Hematopoietic multipotent progenitor cell treated with erythropoietin and hydrocortisone succinate and interleukin-3 and kit ligand, for 6 days (in vitro differentiated cells): ENCODE data around the gene ZSCAN1.
"Not testable (repeated sequence)": the region's sequence is repeated elsewhere in the genome, so short reads cannot be mapped to it uniquely, and the experiment has no call there.

ENCODE experiments used
- DNase-seq: peaks from one replicate; pipeline ENCODE4 v3.0.0-alpha.2; 2015

ZSCAN1 gene, protein sequence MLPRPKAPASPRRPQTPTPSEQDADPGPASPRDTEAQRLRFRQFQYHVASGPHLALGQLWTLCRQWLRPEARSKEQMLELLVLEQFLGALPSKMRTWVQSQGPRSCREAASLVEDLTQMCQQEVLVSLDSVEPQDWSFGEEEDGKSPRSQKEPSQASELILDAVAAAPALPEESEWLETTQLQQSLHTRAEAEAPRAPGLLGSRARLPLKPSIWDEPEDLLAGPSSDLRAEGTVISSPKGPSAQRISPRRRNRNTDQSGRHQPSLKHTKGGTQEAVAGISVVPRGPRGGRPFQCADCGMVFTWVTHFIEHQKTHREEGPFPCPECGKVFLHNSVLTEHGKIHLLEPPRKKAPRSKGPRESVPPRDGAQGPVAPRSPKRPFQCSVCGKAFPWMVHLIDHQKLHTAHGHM

DNA sequence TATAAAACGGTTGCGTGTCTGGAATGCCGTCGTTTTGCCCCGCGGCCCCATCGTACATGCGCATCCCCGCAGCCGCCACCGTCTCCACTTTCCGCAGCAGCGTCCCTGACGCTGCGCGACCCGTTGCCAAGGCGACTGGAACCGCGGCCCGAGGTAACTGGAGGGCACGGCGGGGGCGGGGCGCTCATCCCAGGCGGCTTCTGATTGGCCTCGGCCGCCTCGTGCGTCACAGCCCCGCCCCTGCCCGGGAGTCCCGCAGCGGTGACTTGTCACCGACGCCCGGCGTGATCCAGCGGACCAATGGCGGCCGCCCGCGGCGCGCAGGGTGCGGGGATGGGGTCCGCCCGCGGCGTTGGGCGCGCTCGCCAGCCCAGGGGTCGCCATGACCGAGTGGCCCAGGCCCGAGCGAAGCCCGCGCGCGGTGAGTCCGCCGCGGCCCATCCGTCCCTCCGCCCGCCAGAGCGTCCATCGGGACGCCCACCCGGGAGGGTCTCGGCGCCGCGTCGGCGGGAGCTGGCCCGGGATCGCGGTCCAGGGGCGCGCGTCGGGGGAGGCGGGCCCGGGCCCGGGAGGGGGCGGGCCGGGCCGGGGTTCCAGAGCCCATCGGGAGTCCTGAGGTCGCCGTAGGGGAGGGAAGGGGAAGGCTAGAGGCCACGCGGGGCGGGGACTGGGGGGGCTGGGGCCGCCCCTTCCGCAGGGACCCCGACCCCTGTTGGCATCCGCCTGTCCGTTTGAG lies at the start of gene ZSCAN1:
TSS of gene ZSCAN1 (plus strand) at position 285 of the 736 bp plus-strand sequence. CDS start 3,812 bp downstream, outside the sequence.
- DNase-seq, result peak; percentile 40

DNA sequence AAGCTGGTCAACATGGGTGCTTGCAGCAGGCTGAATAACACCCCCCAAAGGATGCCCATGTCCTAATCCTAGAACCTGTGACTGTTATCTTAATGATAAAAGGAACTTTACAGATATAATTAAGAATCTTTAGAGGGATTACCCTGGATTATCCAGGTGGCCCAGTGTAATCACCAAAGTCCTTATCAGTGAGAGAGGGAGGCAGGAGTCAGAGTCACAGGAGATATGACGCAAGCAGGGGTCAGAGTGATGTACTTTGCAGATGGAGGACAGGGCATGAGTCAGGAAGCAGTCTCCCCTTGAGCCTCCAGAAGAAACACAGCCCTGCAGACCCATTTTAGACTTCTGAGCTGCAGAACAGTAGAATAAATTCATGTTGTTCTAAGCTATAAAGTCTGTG lies 41.0 kb upstream of the ZSCAN1 start:
- no peak for DNase-seq

DNA sequence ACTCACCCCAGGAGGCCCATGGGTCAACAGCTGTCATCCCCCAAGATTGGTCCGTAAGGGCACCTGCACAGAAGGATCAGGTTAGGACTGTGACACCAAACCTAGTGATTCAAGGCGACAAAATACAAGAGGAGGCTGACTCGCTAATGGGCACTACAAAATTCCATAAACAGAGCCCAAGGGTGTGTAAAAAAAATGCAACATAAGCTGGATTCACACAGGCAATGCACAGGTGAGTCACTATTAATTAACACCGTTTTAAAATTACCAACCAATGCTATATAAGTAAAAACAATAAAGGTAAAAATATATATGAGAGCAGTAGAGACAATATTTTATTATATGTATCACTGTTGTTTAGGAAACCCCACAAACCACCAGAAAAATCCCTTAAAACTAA lies 33.1 kb upstream of the ZSCAN1 start:
- no peak for DNase-seq

DNA sequence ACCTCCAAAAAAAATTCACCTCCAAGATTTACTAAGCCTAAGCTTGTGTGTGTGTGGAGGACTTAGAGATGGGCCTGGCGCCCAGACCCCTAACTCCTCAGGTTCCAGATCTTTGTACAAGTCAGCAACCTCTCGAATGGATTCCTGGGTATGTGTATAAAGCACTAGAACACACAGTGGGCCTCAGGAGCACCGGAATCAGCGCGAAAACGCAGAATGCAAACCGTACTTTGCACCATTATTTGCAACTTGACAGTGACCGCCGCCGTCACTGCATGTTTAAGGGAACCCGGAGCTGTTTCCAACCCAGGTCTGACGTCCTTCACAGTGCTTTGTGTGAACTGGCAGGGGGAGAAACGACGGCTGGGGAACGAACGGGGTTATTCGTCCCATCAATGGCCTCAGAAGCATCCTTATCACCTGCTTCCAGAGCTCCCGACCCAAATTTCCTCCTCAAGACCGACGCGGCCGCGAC lies 31.9 kb upstream of the ZSCAN1 start:
- peak; percentile 51 for DNase-seq

DNA sequence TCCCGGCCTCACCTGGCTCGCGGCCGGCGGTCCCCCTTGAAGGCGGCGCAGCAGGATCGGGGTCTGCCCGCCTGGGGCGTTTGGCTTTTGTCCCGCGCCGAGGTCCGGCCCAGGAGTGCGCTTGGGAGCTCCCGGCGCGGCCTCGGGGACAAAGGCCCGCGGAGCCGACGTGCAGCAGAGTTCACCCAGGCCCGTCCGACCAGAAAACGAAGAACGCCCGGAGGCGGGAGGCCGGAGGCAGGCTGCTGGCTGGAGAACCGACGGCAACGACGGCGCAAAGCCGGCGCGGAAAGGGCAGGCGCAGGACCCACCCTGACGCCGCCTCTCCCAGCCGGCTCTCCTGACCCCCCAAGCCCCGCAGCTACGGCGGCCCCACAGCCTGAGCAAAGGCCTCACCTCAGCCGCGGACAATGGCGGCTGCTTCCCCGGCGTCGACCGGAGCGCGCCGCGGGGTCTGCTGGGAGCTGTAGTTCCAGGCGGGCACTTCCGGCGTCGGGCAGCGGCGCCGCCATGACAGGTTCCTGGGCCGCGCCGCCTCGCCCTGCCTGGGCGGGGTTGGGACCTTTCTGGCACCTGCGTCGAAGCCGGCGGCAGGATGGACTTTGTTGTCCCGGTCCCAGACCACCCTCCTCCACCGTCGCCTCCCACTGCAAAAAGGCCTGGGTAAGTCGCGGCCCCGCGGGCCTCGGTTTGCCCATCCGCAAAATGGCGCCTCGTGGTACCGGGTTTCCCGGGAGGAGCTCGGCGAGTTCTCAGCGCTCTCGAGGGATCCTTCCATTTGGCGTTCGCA lies 31.2 kb upstream of the ZSCAN1 start, which contains the start of gene ZNF606:
TSS of gene ZNF606 (minus strand) at position 437 of the 790 bp plus-strand sequence. CDS start 1,501 bp downstream, outside the sequence.
- DNase-seq, result peak; percentile 93

DNA sequence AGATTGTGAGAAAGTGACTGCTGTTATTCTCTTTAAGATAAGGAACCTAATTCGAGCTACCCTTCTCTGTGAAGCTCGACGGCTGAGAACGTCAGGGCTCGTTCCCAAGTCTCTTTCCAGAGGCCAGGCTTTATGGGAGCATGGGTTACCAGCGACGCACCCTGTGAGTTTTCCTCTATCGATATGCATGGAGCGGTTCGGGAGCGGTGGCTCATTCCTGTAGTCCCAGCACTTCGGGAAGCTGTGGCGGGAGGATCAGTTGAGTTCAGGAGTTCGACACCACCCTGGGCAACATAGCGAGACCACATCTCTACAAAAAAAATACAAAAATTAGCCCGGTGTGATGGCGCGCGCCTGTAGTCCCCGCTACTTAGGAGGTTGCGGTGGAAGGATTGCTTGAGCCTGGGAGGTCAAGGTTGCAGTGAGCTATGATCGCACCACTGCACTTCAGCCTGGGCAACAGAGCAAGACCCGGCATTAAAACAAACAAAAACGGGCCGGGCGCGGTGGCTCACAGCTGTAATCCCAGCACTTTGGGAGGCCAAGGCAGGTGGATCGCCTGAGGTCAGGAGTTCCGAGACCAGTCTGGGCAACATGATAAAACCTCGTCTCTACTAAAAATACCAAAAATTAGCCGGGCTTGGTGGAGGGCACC lies 30.5 kb upstream of the ZSCAN1 start:
- DNase-seq, result no peak

DNA sequence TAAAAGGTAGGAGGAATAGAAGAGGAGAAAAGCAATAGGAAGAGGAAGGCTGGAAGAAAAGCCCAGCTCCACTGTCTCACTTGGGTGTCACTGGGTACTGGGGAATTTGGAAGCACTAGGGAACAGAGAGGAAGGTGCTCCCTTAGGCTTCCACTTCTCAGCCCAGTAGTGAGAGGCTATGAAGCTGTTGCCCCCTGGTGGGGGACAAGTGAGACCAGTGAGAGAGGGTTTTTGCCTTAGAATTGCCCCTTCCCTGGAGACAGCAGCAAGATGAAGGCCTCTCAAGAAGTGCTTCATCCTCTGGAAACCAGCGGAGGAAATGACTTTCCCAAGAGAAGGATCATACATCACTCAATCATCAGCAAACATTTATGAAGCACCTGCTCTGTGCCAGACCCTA lies 26.5 kb upstream of the ZSCAN1 start:
- no peak for DNase-seq

DNA sequence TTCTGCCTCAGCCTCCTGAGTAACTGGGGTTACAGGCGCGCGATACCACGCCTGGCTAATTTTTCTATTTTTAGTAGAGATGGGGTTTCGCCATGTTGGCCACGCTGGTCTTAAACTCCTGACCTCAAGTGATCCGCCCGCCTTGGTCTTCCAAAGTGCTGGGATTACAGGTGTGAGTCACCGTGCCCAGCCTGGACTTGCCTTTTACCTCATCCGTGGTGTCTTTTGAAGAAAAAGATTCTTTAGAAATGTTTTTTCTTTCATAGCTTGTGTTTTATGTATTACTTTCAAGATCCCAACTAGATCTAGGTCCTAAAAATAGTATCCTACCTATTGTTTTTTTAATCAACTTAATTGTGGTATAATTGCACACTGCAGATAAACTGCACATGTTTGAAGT lies 24.9 kb upstream of the ZSCAN1 start:
- DNase-seq, result not testable (repeated sequence)

DNA sequence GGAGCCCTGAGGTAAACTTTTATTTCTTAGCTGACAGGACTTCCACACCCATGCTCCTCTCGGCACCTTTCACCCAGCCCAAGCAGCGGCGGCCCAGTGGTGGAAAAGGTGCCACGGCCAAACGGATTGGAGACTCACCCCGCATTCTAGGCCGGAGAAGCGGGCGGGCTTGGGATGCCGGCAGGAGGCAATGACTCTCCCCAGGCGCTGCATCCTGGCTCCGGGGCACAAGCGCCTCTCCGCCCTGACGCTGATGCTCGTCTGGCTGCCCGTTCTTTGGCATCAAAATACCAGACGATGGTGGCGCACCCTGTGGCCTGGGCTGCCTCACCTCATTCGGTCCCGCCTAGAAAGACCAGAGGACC lies 24.5 kb upstream of the ZSCAN1 start:
- DNase-seq, result no peak

DNA sequence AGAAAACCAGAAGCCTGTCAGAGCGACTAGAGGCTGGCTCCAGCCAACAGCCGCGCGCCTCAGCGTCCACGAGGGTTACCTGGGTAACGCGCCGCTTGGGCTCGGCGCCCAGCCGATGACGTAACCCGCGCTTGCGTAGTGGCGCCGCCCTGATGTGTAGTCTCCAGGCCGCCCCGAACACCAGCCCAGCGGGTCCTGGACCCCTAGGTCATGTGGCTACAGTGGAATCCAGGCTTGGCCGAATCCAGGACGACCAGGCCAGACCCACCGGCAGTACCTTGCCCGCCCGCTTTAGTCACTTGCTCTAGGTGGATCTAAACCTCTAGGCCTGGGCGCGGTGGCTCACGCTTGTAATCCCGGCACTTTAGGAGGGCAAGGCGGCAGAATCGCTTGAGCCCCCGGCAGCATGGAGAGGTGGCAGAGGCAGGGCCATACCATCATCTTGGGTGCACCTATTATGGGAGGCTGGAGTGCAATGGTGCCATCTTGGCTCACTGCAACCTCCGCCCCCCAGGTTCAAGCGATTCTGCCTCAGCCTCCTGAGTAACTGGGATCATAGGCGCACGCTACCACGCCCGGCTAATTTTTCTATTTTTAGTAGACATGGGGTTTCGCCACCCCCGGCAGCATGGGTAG lies 24.0 kb upstream of the ZSCAN1 start:
- DNase-seq, result peak; percentile 83

DNA sequence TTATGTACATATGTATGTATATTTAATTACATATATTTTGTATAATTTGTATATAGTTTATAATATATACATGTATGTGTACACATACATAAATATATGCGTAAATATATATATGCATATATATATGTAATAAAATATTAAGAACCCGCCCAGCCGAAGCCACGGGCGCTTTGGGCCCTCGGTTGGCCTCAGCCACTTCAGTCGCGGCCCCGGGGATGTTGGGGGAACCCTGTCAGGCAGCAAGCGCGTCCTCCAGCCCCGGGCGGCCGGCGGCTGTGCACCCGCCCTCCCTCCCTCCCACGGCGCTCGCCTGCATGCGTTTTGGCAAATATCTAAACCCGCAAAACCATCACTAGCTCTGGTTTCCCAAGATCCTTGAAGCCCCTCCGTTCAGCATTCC lies 23.3 kb upstream of the ZSCAN1 start:
- no peak for DNase-seq

DNA sequence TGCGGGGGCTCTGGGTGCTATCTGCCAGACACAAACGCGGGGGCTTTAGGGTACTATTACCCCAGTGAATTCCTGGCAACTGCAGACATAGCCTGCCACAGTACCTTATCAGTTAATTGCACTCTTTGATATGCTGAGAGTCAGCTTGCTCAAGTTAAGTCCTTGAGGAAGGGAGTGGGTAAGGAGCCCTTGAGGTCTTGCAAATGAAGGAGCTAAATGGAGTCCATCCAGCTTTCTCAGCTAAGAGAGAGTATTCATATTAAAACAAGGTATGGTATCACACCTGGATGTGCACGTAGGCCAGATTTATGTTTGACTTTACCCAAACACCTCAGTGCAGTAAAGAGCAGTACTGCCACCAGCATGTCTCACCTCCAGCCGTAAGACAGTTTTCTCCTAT lies 19.7 kb upstream of the ZSCAN1 start:
- DNase-seq, result no peak

DNA sequence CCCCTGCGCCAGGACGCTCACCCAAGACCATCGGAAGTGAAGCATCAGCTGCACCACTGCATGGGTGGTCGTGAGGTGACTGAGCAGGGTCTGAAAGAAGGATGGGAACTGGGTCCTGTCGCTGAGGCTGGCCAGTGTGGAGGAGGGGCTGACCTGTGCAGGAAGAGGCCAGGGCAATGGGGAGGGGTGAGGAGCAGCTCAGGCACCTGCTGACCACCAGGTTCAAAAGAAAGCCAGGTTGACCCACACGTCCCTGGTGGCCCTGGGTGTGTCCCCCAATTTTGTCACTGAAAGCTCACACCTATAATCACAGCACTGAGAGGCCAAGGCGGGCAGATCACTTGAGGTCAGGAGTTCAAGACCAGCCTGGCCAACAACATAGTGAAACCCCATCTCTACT lies 13.7 kb upstream of the ZSCAN1 start:
- no peak for DNase-seq

DNA sequence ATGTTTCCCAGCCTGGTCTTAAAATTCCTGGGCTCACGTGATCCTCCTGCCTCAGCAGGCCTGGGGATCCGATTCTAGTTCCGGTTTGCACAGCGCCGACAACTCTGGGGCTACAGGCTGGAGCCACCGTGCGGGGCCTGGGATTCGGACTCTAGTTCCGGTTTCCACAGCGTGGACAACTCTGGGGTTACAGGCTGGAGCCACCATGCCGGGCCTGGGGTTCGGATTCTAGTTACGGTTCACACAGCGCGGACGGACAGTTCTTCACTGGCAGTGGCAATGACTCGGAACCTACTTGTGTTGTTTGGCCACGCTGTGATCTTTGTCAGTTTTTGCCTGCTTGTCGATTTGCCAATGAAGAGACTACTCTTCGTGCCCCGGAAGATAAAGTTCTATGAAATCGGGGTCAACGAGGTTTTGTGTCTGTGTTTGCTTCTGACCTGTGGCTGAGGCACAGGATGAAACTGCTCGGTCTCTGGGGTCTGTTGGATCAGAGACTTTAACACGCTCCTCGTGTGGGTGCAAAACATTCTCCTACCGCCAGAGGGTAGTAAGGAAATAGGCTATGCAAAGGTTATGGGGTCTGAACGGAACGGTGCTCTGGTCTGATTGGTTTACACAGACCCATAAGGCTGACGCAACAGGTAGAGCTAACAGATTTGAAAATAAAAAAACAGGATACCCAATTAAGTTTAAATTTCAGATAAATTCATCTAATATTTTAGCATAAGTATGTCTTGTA lies 12.1 kb upstream of the ZSCAN1 start:
- DNase-seq, result peak; percentile 68

DNA sequence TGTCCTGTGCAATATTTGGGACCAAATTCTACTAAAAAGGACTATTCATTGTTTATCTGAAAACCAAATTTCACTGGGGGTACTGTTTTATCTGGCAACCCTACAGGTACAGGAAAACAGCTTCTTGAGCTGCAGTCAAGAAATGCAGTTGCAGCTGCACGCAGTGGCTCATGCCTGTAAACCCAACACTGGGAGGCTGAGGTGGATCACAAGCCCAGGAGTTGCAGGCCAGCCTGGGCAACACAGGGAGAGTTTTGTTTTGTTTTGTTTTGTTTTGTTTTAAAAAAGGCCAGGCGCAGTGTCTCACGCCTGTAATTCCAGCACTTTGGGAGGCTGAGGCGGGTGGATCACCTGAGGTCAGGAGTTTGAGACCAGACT lies 11.6 kb upstream of the ZSCAN1 start:
- DNase-seq, result no peak

DNA sequence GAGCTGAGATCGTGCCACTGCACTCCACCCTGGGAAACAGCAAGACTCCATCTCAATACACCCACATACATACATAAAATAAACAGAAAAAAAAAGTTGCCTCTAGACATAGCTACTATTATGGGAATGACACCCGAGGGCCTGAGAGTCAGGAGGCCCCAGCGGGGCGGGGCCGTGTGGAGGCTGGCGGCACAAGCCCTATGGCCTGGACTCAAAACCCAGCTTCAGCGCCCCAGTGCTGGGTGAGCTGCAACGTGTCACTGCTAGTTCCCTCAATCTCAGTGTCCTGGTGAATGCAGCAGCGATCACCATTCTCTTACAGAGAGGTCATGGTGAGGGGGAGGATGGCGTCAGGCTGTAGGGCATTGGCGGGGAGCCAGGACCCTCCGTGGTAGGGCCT lies 9.2 kb upstream of the ZSCAN1 start:
- DNase-seq, result no peak

DNA sequence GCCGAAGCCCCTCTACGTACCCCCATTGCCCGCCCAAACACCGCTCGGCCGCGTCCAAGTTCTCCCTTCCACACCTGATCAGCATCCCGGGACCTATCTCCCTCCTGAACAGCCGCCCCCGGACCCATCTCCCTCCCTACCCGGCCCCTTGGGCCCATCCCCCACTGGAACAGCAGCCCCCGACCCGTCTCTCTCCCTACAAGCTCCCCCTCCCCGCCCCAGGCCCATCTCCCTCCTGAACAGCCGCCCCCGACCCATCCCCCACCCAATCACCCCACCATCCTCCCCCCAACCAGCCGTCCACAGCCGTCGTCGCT lies 610 bp downstream of the ZSCAN1 start:
- DNase-seq, result no peak

DNA sequence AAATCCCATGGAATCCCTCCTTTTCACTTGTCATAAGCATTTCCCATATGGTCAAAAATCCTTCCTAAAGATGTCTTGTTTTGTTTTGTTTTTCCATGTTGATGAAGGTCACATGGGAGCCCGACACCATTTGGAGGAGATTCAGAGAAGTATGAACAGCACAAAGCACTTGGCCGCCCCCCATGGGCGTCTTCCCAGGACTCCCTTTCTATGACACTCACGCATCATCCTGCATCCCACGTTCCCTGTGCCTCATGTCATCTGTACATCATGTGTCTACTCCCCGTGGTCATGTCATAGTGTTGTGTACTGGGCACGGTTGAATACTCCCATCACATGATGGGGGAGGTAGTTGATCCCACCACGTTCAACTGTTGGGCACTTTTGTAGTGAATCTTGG lies 2.0 kb downstream of the ZSCAN1 start:
- DNase-seq, result no peak

DNA sequence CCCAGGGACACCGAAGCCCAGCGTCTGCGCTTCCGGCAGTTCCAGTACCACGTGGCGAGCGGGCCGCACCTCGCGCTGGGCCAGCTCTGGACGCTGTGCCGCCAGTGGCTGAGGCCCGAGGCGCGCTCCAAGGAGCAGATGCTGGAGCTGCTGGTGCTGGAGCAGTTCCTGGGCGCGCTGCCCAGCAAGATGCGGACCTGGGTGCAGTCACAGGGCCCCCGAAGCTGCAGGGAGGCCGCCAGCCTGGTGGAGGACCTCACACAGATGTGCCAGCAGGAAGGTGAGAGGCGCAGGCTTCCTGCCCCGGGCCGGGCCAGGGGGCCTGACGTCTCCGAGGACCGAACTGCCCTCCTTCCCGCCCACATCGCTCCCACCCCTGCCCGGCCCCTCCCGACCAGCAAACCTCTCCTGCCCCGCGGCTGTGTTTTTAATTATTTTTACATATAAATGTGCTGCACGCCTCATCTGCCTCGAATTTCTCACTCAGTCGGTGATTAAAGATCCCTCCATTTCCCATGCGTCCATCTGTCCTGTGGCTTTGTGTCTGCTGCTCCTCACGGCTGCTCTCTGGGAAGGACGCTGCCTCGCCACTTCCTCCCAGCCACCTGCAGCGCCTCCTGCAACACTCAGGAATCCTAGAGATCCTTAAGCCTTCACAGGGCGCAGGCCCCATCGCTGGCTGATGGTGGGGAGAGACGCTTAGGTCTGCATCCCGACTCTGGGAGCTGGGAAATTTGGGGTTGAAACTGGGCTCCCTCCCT lies 4.3 kb downstream of the ZSCAN1 start:
- no peak for DNase-seq

DNA sequence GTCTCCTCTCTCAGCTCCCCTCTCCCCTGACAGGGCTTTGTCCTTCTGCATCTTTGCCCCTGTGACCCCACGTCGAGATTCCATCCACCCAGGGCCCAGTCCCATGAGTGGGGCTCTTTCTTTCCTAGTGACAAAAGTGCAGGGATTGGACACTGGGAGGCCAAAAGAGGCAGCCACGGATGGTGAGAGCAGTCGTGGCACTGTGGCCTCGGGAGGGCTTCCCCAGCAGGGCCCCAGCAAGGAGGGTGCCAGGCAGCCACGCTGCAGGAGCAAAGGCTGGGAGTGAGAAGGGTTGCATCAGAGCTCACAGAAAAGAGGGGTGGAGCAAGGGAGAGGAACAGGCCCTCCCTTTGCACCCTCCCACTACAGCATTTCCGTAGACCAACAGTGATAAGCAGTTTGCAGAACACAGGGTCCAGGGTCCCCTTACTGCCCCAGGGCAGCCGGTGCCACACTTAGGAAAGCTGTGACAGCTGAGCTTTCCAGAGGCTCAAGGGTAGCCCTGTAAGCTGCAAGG lies 4.9 kb downstream of the ZSCAN1 start:
- no peak for DNase-seq
